ENCODE results near the gene HS6ST3.

HS6ST3 gene

GRCh38 chr13:96203471-96203870 is 113.6 kb downstream of the HS6ST3 start:
- DNase-seq: no peak

- DNase-seq: no peak
Observed at GRCh38 chr13:96214824-96215445, 125.0 kb downstream of the HS6ST3 start.

- no peak for DNase-seq
Observed at GRCh38 chr13:96216543-96216942, 126.6 kb downstream of the HS6ST3 start.

GRCh38 chr13:96218475-96218874 is 128.6 kb downstream of the HS6ST3 start:
- DNase-seq: no peak

- no peak for DNase-seq
Observed at GRCh38 chr13:96221471-96221870, 131.6 kb downstream of the HS6ST3 start.

- DNase-seq: no peak
Observed at GRCh38 chr13:96223231-96223630, 133.3 kb downstream of the HS6ST3 start.

- DNase-seq: no peak
Observed at GRCh38 chr13:96229356-96229755, 139.4 kb downstream of the HS6ST3 start.

- no peak for DNase-seq
Observed at GRCh38 chr13:96238241-96238640, 148.3 kb downstream of the HS6ST3 start.

GRCh38 chr13:96238861-96239260 is 149.0 kb downstream of the HS6ST3 start:
- no peak for DNase-seq

GRCh38 chr13:96243376-96243775 is 153.5 kb downstream of the HS6ST3 start:
- no peak for DNase-seq

GRCh38 chr13:96248103-96248502 is 158.2 kb downstream of the HS6ST3 start:
- DNase-seq: no peak

GRCh38 chr13:96248996-96249395 is 159.1 kb downstream of the HS6ST3 start:
- DNase-seq: no peak

GRCh38 chr13:96252903-96253302 is 163.0 kb downstream of the HS6ST3 start:
- DNase-seq: no peak

GRCh38 chr13:96273196-96273595 is 183.3 kb downstream of the HS6ST3 start:
- no peak for DNase-seq

GRCh38 chr13:96274046-96274445 is 184.1 kb downstream of the HS6ST3 start:
- no peak for DNase-seq

GRCh38 chr13:96279904-96280303 is 190.0 kb downstream of the HS6ST3 start:
- no peak for DNase-seq

GRCh38 chr13:96284971-96285370 is 195.1 kb downstream of the HS6ST3 start:
- no peak for DNase-seq

- no peak for DNase-seq
Observed at GRCh38 chr13:96285729-96286128, 195.8 kb downstream of the HS6ST3 start.

GRCh38 chr13:96294930-96295881 is 205.3 kb downstream of the HS6ST3 start:
- no peak for DNase-seq

GRCh38 chr13:96297360-96297759 is 207.5 kb downstream of the HS6ST3 start:
- DNase-seq: no peak

GRCh38 chr13:96299235-96299634 is 209.3 kb downstream of the HS6ST3 start:
- no peak for DNase-seq

GRCh38 chr13:96308568-96308967 is 218.7 kb downstream of the HS6ST3 start:
- no peak for DNase-seq

- DNase-seq: no peak
Observed at GRCh38 chr13:96314974-96315373, 225.1 kb downstream of the HS6ST3 start.

GRCh38 chr13:96338030-96338429 is 248.1 kb downstream of the HS6ST3 start:
- no peak for DNase-seq
